Measurements from ENCODE around the gene PYCR2. TPM values are rescaled to one million over a fixed set of nuclear protein-coding genes. Genes with fewer than 3 reads are reported as not detected.

Gene PYCR2
- polyA plus RNA-seq, 1 donor from 2014 or later: 51.5 TPM

- no peaks in the 10 kb centered on the region for H3K9me2 ChIP-seq (ENCODE audit: insufficient read depth, low read length)
- no peak overlapping the region for H3K9ac ChIP-seq (ENCODE audit: low read length)
- no peaks in the 10 kb centered on the region for H3F3A ChIP-seq (ENCODE audit: insufficient read depth, low read length, poor library complexity, severe bottlenecking)
- H3K4me3 ChIP-seq (ENCODE audit: low read length): no peak overlapping the region
- H3K36me3 ChIP-seq (ENCODE audit: insufficient read depth, low read length): no peaks in the 10 kb centered on the region
- no peaks in the 10 kb centered on the region for H3K27me3 ChIP-seq (ENCODE audit: insufficient read depth, low read depth, low read length)
- H2AFZ ChIP-seq (ENCODE audit: low read depth, low read length): no peak overlapping the region
- no peaks in the 10 kb centered on the region for H4K20me1 ChIP-seq (ENCODE audit: insufficient read depth)
- H3K79me2 ChIP-seq (replicated peaks; ENCODE audit: insufficient read depth, low read length): peaks cover 6% of the 10 kb centered on the region
- TF ChIP-seq SMC3 (conservative IDR thresholded peaks at IDR 0.05; ENCODE audit: poor library complexity) (no peak), RAD21 (conservative IDR thresholded peaks at IDR 0.05) (no peak), EZH2 (IDR thresholded peaks at IDR 0.05; ENCODE audit: borderline replicate concordance, insufficient read depth, low read length, poor library complexity, severe bottlenecking) (no peak), EP300 (conservative IDR thresholded peaks at IDR 0.05; ENCODE audit: poor library complexity, severe bottlenecking) (no peak), TAF1 (IDR thresholded peaks at IDR 0.05; ENCODE audit: low read depth) (no peak), MXI1 (conservative IDR thresholded peaks at IDR 0.05; ENCODE audit: poor library complexity, severe bottlenecking) (no peak), POLR2AphosphoS5 (IDR thresholded peaks at IDR 0.05) (no peak)
- TF ChIP-seq, protein P1, sequence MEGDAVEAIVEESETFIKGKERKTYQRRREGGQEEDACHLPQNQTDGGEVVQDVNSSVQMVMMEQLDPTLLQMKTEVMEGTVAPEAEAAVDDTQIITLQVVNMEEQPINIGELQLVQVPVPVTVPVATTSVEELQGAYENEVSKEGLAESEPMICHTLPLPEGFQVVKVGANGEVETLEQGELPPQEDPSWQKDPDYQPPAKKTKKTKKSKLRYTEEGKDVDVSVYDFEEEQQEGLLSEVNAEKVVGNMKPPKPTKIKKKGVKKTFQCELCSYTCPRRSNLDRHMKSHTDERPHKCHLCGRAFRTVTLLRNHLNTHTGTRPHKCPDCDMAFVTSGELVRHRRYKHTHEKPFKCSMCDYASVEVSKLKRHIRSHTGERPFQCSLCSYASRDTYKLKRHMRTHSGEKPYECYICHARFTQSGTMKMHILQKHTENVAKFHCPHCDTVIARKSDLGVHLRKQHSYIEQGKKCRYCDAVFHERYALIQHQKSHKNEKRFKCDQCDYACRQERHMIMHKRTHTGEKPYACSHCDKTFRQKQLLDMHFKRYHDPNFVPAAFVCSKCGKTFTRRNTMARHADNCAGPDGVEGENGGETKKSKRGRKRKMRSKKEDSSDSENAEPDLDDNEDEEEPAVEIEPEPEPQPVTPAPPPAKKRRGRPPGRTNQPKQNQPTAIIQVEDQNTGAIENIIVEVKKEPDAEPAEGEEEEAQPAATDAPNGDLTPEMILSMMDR (IDR thresholded peaks at IDR 0.05; ENCODE audit: poor library complexity, severe bottlenecking): no peak
- TF ChIP-seq, protein P2, sequence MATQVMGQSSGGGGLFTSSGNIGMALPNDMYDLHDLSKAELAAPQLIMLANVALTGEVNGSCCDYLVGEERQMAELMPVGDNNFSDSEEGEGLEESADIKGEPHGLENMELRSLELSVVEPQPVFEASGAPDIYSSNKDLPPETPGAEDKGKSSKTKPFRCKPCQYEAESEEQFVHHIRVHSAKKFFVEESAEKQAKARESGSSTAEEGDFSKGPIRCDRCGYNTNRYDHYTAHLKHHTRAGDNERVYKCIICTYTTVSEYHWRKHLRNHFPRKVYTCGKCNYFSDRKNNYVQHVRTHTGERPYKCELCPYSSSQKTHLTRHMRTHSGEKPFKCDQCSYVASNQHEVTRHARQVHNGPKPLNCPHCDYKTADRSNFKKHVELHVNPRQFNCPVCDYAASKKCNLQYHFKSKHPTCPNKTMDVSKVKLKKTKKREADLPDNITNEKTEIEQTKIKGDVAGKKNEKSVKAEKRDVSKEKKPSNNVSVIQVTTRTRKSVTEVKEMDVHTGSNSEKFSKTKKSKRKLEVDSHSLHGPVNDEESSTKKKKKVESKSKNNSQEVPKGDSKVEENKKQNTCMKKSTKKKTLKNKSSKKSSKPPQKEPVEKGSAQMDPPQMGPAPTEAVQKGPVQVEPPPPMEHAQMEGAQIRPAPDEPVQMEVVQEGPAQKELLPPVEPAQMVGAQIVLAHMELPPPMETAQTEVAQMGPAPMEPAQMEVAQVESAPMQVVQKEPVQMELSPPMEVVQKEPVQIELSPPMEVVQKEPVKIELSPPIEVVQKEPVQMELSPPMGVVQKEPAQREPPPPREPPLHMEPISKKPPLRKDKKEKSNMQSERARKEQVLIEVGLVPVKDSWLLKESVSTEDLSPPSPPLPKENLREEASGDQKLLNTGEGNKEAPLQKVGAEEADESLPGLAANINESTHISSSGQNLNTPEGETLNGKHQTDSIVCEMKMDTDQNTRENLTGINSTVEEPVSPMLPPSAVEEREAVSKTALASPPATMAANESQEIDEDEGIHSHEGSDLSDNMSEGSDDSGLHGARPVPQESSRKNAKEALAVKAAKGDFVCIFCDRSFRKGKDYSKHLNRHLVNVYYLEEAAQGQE (IDR thresholded peaks at IDR 0.05; ENCODE audit: borderline replicate concordance): no peak
- no peak overlapping the region for H3K27ac ChIP-seq (ENCODE audit: low read length)
- no peaks in the 10 kb centered on the region for H3K9me3 ChIP-seq (ENCODE audit: low read length)
- H3K4me2 ChIP-seq (ENCODE audit: low read length): no peak overlapping the region
Observed at GRCh38 chr1:225919906-225920305, 4.1 kb downstream of the PYCR2 start.

DNA sequence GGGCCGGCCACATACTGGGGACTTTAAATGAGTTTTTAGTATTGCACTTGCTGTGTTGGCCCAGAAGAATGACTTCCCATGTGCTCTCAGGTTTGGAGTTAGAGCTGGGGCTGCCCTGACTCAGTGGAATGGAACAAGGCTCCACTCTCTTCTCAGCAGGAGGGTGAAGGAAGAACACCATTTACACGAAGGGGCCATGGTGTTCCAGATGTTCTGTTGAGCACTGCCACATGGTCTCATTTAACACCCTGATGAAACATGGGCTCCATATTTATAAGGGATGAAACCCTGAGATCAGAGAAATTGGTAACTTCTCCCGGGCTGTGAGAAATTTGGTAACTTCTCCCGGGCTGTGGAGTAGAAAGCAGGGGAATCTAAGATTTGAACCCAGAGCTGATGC, 5.8 kb downstream of the PYCR2 start:
- no peaks in the 10 kb centered on the region for H3K27me3 ChIP-seq (ENCODE audit: insufficient read depth, low read depth, low read length)
- no peaks in the 10 kb centered on the region for H3K36me3 ChIP-seq (ENCODE audit: insufficient read depth, low read length)
- H3K9ac ChIP-seq (ENCODE audit: low read length): no peak overlapping the region
- no peak overlapping the region for H3K4me3 ChIP-seq (ENCODE audit: low read length)
- no peaks in the 10 kb centered on the region for H4K20me1 ChIP-seq (ENCODE audit: insufficient read depth)
- peaks cover 6% of the 10 kb centered on the region for H3K79me2 ChIP-seq (replicated peaks; ENCODE audit: insufficient read depth, low read length)
- no peak overlapping the region for H3K4me2 ChIP-seq (ENCODE audit: low read length)
- no peaks in the 10 kb centered on the region for H3F3A ChIP-seq (ENCODE audit: insufficient read depth, low read length, poor library complexity, severe bottlenecking)
- H3K9me2 ChIP-seq (ENCODE audit: insufficient read depth, low read length): no peaks in the 10 kb centered on the region
- no peaks in the 10 kb centered on the region for H3K9me3 ChIP-seq (ENCODE audit: low read length)
- no peak overlapping the region for H2AFZ ChIP-seq (ENCODE audit: low read depth, low read length)
- TF ChIP-seq, protein P1 (IDR thresholded peaks at IDR 0.05; ENCODE audit: poor library complexity, severe bottlenecking): no peak
- H3K27ac ChIP-seq (ENCODE audit: low read length): no peak overlapping the region

Data from neural cell (in vitro differentiated cells).